NT2/D1 (cell line): ENCODE measurements around the gene CWH43.
"Not testable (repeated sequence)": the region's sequence is repeated elsewhere in the genome, so short reads cannot be mapped to it uniquely, and the experiment has no call there.

Source experiments
- DNase-seq: peaks from one replicate; pipeline ENCODE4 v3.0.0-alpha.2; 2011; ENCODE audit warnings: low read depth, low spot score
- H3K27me3 ChIP-seq: 2 replicates; pipeline ENCODE4 v1.6.0; 2011; ENCODE audit warnings: mild to moderate bottlenecking; ENCODE audit not compliant: insufficient read length, insufficient read depth
- H3K36me3 ChIP-seq: 2 replicates; pipeline ENCODE4 v1.6.1; 2011; ENCODE audit warnings: mild to moderate bottlenecking, low read length, mixed read lengths; ENCODE audit not compliant: insufficient read depth, insufficient read length
- H3K4me1 ChIP-seq: 2 replicates; pipeline ENCODE4 v1.5.1; 2011; ENCODE audit not compliant: insufficient read depth, insufficient read length
- H3K4me3 ChIP-seq: 2 replicates; pipeline ENCODE4 v1.5.1; 2011; ENCODE audit warnings: low read depth; ENCODE audit not compliant: insufficient read length
- H3K9ac ChIP-seq: 2 replicates; pipeline ENCODE4 v1.6.0; 2011; ENCODE audit warnings: low read depth; ENCODE audit not compliant: insufficient read length
- H3K9me3 ChIP-seq: 2 replicates; pipeline ENCODE4 v1.5.1; 2011; ENCODE audit warnings: mild to moderate bottlenecking, low read length; ENCODE audit not compliant: insufficient read depth

The CWH43 gene

DNA sequence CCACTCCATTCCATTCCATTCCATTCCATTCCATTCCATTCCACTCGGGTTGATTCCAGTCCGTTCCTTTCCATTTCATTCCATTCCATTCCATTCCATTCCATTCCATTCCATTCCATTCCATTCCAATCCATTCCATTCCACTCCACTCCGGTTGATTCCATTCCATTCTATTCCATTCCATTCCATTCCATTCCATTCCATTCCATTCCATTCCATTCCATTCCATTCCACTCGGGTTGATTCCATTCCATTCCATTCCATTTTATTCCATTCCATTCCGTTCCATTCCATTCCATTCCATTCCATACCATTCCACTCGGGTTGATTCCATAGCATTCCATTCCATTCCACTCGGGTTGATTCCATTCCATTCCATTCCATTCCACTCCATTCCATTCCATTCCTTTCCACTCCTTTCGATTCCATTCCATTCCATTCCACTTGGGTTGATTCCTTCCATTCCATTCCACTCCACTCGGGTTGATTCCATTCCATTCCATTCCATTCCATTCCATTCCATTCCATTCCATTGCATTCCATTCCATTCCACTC is 116.3 kb downstream of the CWH43 start:
- H3K36me3 ChIP-seq, DNase-seq, H3K4me1 ChIP-seq, H3K27me3 ChIP-seq, H3K4me3 ChIP-seq, H3K9ac ChIP-seq: not testable (repeated sequence)
- peaks cover 71% of the 10 kb centered on the region for H3K9me3 ChIP-seq

DNA sequence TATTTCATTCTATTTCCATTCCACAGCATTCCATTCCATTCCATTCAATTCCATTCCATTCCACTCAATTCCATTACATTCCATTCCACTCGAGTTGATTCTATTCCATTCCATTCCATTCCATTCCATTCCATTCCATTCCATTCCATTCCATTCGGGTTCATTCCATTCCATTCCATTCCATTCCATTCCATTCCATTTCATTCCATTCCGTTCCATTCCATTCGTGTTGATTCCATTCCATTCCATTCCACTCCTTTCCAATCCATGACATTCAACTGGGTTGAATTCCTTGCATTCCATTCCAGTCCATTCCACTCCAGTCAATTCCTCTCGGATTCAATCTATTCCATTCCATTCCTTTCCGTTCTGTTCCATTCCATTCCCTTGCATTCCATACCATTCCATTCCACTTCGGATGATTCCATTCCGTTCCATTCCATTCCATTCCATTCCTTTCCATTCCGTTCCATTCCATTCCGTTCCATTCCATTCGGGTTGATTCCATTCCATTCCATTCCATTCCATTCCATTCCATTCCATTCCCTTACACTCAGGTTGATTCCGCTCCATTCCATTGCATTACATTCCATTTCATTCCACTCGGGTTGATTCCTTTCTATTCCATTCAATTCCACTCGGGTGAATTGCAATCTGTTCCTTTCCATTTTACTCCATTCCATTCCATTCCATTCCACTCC is 117.5 kb downstream of the CWH43 start:
- not testable (repeated sequence) for H3K36me3 ChIP-seq, H3K4me3 ChIP-seq, DNase-seq, H3K9ac ChIP-seq, H3K27me3 ChIP-seq, H3K4me1 ChIP-seq
- peaks cover 70% of the 10 kb centered on the region for H3K9me3 ChIP-seq

DNA sequence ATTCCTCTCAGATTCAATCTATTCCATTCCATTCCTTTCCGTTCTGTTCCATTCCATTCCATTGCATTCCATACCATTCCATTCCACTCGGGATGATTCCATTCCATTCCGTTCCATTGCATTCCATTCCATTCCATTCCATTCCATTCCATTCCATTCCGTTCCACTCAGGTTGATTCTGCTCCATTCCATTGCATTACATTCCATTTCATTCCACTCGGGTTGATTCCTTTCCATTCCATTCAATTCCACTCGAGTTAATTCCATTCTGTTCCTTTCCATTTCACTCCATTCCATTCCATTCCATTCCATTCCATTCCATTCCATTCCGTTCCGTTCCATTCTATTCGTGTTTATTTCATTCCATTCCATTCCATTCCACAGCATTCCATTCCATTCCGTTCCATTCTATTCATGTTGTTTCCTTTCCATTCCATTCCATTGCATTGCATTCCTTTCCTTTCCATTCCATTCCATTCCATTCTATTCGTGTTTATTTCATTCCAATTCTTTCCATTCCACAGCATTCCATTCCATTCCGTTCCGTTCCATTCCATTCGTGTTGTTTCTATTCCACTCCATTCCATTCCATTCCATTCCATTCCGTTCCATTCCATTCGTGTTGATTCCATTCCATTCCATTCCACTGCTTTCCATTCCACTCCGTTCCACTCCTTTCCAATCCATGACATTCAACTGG is 118.3 kb downstream of the CWH43 start:
- H3K9ac ChIP-seq, H3K27me3 ChIP-seq, H3K4me1 ChIP-seq, DNase-seq, H3K36me3 ChIP-seq, H3K4me3 ChIP-seq: not testable (repeated sequence)
- peaks cover 64% of the 10 kb centered on the region for H3K9me3 ChIP-seq

DNA sequence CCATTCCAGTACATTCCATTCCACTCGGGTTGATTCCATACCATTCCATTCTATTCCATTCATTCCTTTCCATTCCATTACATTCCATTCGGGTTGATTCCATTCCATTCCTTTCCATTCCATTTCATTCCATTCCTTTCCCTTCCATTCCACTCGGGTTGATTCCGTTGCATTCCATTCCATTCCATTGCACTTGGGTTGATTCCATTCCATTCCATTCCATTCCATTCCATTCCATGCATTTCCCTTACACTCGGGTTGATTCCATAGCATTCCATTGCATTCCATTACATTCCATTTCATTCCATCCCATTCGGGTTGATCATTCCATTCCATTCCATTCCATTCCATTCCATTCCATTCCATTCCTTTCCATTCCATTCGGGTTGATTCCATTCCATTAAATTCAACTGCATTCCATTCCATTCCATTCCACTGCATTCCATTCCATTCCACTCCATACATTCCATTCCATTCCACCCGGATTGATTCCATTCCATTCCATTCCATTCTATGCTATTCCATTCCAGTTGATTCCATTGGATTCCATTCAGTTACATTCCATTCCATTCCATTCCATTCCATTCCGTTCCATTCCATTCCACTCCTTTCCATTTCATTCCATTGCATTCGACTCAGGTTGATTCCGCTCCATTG is 119.3 kb downstream of the CWH43 start:
- not testable (repeated sequence) for H3K4me1 ChIP-seq, DNase-seq, H3K36me3 ChIP-seq, H3K9ac ChIP-seq, H3K4me3 ChIP-seq, H3K27me3 ChIP-seq
- peaks cover 63% of the 10 kb centered on the region for H3K9me3 ChIP-seq

DNA sequence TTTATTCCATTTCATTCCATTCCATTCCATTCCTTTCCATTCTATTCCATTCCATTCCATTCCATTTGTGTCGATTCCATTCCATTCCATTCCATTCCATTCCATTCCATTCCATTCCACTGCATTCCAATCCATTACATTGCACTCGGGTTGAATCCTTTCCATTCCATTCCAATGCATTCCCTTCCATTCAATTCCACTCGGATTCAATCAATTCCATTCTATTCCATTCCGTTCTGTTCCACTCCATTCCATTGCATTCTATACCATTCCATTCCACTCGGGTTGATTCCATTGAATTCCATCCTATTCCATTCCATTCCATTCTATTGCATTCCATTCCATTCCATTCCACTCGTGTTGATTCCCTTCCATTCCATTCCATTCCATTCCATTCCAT is 121.2 kb downstream of the CWH43 start:
- not testable (repeated sequence) for H3K36me3 ChIP-seq, H3K9ac ChIP-seq, DNase-seq, H3K27me3 ChIP-seq, H3K4me3 ChIP-seq, H3K4me1 ChIP-seq
- peaks cover 81% of the 10 kb centered on the region for H3K9me3 ChIP-seq

DNA sequence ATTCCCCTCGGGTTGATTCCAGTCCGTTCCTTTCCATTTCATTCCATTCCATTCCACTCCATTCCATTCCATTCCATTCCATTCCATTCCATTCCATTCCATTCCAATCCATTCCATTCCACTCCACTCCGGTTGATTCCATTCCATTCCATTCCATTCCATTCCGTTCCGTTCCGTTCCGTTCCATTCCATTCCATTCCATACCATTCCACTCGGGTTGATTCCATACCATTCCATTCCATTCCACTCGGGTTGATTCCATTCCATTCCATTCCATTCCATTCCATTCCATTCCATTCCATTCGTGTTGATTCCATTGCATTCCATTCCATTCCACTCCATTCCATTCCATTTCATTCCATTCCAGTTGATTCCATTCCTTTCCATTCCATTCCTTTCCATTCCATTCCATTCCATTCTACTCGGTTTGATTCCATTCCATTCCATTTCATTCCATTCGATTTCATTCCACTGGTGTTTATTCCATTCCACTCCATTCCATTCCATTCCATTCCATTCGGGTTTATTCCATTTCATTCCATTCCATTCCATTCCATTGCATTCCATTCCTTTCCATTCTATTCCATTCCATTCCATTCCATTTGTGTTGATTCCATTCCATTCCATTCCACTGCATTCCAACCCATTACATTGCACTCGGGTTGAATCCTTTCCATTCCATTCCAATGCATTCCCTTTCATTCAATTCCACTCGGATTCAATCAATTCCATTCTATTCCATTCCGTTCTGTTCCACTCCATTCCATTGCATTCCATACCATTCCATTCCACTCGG is 122.3 kb downstream of the CWH43 start:
- not testable (repeated sequence) for H3K4me3 ChIP-seq

DNA sequence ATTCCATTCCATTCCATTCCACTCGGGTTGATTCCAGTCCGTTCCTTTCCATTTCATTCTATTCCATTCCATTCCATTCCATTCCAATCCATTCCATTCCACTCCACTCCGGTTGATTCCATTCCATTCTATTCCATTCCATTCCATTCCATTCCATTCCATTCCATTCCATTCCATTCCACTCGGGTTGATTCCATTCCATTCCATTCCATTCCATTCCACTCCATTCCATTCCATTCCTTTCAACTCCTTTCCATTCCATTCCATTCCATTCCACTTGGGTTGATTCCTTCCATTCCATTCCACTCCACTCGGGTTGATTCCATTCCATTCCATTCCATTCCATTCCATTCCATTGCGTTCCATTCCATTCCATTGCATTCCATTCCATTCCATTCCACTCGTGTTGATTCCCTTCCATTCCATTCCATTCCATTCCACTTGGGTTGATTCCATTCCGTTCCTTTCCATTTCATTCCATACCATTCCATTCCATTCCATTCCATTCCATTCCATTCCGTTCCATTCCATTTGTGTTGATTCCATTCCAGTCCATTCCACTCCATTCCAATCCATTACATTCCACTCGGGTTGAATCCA is 123.6 kb downstream of the CWH43 start:
- not testable (repeated sequence) for H3K36me3 ChIP-seq, H3K9ac ChIP-seq, H3K4me3 ChIP-seq, H3K4me1 ChIP-seq, H3K27me3 ChIP-seq, DNase-seq
- H3K9me3 ChIP-seq, result peaks cover 78% of the 10 kb centered on the region

More for the DNA sequence above, 122.3 kb downstream of the CWH43 start:
- H3K4me1 ChIP-seq, H3K9ac ChIP-seq, H3K36me3 ChIP-seq, DNase-seq, H3K27me3 ChIP-seq: not testable (repeated sequence)
- peaks cover 79% of the 10 kb centered on the region for H3K9me3 ChIP-seq

DNA sequence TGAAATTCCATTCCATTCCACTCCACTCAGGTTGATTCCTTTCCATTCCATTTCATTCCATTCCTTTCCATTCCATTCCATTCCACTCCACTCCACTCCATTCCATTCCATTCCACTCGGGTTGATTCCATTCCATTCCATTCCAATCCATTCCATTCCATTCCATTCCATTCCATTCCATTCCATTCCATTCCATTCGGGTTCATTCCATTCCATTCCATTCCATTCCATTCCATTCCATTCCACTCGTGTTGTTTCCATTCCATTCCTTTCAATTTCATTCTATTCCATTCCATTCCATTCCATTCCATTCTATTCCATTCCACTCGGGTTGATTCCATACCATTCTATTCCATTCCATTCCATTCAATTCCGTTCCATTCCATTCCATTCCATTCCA is 124.5 kb downstream of the CWH43 start:
- H3K9me3 ChIP-seq, result peaks cover 78% of the 10 kb centered on the region
- not testable (repeated sequence) for H3K4me1 ChIP-seq, H3K4me3 ChIP-seq, H3K27me3 ChIP-seq, DNase-seq, H3K9ac ChIP-seq, H3K36me3 ChIP-seq
